ENCODE measurements around the gene TRIM13.
"Not testable (repeated sequence)": the region's sequence is repeated elsewhere in the genome, so short reads cannot be mapped to it uniquely, and the experiment has no call there.

TRIM13 gene

DNA sequence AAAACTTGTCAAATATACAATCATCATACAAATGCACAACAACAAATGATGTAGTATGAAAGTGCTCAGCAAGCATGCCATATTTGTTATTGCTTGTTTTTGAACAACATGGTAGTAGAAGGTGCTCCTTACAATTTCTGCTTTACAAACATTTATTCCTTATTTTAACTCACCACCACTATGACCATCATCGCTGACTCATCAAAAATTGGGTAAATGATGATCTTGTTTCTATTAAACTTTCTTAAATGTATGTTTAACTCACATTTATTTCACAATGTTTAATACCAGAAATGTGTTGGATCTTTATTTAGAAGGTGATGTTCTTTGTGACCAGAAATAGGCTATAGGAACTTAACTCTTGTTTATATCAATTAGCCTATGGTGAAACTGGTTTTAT is 63.9 kb downstream of the TRIM13 start:
- no peak for DNase-seq (ENCODE audit: low read depth in 2 of 2)

- DNase-seq (ENCODE audit: low read depth in 2 of 2), result not testable (repeated sequence)
Observed at GRCh38 chr13:50062336-50062735, 65.5 kb downstream of the TRIM13 start.

- DNase-seq (ENCODE audit: low read depth in 2 of 2), result no peak
Observed at GRCh38 chr13:50065712-50066111, 68.9 kb downstream of the TRIM13 start.
